GM19239 (cell line): Measurements from ENCODE around the gene PCYT1B.
"Not testable (repeated sequence)": the region's sequence is repeated elsewhere in the genome, so short reads cannot be mapped to it uniquely, and the experiment has no call there.

Experiments used
- DNase-seq: peaks from one replicate; pipeline ENCODE4 v3.0.0; 2011; ENCODE audit warnings: low spot score; ENCODE audit not compliant: insufficient read length
- FAIRE-seq: peaks from 2 replicates; lab custom pipeline; 2011; peaks lifted over from hg19 to GRCh38; lab: Jason Lieb, UNC

The PCYT1B gene

DNA sequence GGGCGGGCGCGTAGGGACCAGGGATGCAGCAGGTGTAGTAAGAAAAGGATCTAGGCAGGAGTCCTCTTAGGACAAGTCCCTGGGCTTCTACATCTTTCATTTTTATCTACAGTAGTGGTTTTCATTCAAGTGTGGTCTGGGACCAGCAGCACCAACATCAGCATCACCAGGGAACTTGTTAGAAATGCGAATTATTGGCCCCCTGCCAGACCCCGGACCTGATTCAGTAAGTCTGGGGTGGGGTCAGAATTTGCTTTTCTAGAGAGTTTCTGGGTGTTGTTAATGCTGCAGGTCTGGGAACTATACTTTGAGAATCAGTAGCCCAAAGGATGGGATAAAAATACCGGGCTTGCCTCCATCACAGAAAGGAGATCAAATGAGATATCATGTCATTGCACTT is 1.3 kb upstream of the PCYT1B start:
- FAIRE-seq = no peak

DNA sequence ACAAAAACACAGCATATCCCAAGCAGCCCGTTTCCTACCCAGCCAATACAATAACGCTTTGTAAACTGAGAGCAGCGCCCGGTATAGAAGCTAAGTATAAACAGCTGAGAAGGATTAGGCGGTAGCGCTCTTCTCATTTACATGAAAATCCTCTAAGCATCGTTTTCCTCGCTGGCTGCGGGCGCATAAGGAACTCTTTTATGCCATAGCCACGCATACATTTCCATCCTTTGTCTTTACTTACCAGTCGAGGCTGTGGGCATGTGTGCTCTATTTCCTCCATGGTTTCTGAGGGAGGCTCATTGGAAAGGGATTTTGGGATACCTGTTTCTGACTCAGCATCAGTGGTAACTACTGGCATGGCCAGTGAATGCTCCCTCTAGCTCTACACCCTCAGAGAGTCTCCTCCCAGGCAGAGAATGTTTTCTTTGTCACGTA is 383 bp downstream of the PCYT1B start:
- FAIRE-seq (peak; percentile 74), DNase-seq (no peak)

More for the DNA sequence above, 1.3 kb upstream of the PCYT1B start:
- no peak for DNase-seq

DNA sequence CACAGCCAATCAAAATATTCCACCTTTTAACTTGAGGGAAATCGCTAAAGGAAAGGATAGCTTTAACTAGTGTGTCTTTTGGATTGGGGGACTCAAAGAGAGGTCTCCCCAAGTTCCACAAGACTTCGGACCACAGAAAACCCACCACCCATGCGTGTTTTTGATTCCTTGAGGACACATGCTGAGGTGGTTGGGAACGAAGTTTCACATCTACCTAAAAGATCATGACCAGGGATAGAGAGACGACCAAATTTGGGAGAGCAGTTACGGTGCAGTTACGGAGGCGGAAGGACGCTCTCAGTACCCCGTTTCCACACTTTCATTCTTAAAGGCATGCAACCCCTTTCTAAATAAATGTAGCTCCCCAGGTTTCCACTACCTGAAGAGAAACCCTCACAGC is 1.1 kb downstream of the PCYT1B start:
- FAIRE-seq (peak; percentile 44), DNase-seq (no peak)

DNA sequence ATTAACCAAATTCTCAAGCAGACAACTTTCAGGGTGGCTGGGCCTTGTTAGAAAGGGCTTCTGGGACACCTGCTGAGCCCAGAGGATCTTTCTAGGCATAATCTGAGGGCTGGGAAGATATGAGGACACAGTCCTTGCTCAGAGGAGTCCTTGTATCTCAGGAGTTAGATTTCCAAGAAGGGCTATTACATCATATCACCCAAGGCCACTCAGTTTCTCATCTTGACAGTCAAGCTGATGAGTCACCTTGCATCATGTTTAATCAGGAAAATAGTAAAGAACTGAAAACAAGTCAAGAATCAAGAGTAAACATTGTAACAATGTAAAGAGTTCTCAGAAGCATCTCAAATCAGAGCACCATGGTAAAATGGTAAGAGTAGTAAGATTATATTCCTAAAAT is 4.0 kb downstream of the PCYT1B start:
- FAIRE-seq = no peak
- DNase-seq = no peak

DNA sequence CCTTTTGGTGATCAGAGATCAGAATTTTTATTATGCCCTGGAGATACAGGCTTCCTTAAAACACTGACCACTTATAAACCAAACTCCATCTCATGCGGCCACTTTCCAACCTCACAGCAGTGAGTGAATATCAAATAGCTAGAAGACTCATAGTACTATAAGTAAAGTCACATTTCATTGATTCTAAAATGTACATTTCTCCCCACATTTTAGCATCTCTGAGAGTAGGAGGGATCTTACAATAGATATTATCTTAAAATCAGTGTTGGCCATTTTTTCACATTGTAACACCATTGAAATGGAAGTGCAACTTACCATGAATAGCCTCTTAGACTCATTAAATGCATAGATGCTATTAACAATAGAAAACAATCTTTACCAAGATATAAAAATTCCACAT is 17.4 kb downstream of the PCYT1B start:
- DNase-seq = no peak

DNA sequence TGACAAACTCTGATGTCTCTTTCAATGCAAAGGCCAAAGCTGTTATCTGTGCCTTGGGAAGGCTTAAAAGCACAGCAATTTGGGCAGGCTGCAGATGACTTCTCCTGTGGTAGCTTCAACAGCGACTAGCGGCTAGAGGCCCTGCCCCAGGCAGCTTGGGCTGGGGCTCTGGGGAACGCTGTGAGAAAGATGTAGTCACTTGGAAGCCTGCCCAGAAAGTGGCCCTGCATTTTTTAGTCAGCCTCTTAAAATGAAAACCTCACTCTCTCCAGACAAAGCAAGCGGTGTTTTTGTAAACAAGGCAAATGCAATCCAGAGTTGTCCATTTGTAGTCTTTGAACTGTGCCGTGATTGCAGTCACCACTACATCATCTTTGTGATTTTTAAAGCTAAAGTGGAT is 27.5 kb downstream of the PCYT1B start:
- DNase-seq = no peak
- no peak for FAIRE-seq

More for the DNA sequence above, 17.4 kb downstream of the PCYT1B start:
- FAIRE-seq = no peak

DNA sequence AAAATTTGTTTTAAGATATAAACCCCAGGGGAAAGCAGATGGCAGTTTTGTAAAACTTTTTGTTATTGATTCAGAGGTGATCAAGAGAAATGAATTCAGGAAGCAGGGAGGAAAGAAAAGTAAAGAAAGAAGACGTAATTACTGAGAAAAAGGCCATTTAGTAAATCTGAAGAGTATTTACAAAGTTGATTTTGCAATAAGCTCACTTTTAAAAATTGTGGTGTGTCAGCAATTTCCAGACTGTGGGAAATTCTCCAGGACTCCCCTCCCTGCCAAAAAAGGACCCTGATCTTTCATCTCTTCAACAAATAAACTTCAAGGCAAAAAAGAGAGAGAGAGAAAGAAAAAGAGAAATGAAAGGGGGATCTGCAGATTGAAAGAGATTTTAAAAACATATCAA is 36.6 kb downstream of the PCYT1B start:
- DNase-seq (no peak), FAIRE-seq (no peak)

DNA sequence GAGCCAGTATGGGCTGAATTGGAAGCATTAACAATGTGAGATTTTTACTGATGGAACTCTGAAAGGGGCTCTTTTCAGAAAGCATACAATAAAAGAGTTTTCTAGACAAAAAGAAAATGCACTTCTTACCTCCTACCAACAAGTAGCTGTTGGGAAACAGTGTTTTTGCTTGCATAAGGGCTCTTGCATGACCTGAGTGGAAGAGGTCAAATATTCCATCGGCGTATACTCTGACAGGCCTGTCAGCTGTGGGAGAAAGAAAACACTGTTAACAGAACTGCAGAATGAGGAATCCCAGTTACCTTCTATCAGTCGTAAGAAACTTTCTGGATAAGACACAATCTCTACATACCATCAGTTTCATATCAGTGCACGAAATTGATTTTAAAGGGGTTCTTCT is 39.5 kb downstream of the PCYT1B start:
- FAIRE-seq (no peak), DNase-seq (no peak)

DNA sequence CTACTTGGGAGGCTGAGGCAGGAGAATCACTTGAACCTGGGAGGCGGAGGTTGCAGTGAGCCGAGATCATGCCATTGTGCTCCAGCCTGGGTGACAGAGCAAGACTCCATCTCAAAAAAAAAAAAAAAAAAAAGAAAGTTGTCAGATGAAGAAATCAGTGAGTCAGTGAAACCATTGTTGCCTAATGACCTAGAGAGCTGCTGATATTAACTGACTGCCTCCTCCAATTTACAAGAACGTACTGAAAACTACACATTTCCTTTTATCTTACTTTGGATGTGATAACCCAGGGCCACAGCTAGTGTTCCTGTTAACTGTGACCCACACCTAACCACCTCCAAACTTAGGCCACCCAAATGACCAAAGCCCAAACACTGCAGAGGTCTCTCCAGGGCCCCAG is 41.2 kb downstream of the PCYT1B start:
- not testable (repeated sequence) for DNase-seq, FAIRE-seq

DNA sequence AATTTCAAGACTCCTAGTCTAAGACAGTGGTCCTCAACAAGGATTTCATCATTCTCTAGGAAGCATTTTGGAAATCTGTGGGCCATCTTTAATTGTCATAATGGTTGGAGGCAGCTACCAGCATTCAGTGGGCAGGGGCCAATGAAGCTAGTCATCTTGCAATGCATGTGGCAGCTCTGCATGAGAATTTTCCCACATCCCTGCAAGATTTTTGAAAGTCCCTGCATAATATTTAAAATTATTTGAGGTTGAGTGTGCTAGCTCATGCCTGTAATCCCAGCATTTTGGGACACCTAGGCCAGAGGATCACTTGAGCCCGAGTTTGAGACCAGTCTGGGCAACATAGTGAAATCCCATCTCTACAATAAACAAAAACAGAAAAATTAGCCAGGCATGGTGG is 44.0 kb downstream of the PCYT1B start:
- no peak for FAIRE-seq

DNA sequence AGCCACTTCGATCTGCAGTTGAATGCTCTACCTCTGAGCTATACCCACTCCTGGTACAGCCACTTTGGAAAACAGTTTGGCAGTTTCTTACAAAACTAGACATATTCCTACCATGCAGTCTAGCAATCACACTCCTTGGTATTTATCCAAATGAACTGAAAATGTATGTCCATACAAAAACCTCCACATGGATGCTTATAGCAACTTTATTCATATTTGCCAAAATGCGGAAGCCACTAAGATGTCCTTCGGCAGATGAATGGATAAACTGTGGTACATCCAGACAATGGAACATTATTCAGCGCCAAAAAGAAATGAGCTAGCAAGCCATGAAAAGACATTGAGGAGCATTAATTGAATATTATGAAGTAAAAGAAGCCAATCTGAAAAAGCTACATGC is 45.3 kb downstream of the PCYT1B start:
- DNase-seq (no peak), FAIRE-seq (no peak)

More for the DNA sequence above, 44.0 kb downstream of the PCYT1B start:
- no peak for DNase-seq

DNA sequence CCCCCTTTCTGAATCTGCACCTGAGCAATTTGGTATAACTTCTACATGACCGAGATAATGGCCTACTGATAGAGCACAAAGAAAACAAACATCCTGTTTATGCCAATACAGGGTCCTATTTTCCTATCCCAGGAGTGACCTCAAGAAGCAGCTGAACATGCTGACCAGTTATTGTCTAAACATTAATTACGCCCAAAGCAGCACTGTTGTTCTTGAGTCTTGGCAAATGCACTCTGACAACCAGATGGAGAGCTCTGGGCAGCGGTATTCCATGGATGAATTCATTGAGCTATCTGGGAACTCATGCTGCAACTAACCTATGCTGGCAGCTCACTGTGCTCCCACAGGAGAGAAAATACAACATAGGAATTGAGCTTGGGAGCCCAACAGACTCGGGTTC is 52.6 kb downstream of the PCYT1B start:
- DNase-seq (no peak), FAIRE-seq (no peak)

DNA sequence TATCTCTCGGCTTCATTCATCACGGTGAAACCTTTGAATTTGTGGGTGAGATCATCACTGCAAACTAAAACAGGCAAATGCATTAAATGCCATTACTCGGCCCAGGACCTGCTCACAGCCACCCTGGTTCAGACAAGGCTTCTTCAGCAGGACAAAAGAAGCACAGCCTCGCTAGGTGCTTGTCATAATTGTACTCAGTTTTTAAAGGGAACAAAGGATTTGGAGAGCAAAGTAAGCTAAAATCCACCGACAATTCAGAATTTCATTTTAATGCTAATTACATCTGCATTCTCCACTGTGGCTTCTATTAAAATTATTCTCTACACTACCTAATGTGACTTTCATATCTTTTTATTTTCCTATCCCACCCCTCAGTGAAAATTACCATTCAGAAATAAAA is 57.0 kb downstream of the PCYT1B start:
- DNase-seq (no peak), FAIRE-seq (no peak)

DNA sequence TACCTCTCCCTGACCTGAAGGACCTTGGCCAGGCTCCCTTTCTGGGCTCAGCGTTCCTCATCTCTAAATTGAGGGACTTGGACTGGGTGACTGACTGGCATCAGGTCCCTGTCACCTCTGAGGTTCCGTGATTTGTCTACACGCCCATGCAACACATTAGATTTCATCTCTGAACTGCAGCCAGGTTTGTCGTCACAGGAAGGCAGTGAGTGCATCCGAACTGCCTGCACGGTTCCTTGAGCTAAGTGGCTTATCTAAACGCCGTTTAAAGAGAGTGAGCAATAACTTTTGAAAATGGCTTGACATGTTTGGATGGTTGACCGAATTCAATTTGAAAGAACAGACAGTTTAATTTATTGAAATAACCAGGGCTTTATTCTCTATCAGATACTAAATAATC is 70.1 kb downstream of the PCYT1B start:
- FAIRE-seq (no peak), DNase-seq (no peak)

DNA sequence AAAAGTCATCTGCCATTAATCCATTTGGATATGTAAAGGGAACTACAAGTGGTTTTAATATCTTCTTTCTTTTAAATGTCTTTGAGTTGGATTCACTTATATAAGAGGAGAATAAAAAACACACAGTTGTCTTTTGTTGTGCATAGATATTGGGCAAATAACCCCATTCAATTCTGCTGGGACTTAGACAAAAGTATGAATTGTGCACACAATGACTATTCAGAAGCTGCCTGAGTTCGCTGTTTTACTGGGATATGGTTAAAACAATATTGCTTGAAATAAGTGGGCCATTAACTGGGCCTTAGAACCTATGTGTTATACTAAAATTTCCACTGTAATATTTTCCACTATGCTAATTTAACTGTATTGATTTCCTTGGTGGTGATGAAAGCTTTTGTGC is 71.7 kb downstream of the PCYT1B start:
- no peak for DNase-seq
- no peak for FAIRE-seq

DNA sequence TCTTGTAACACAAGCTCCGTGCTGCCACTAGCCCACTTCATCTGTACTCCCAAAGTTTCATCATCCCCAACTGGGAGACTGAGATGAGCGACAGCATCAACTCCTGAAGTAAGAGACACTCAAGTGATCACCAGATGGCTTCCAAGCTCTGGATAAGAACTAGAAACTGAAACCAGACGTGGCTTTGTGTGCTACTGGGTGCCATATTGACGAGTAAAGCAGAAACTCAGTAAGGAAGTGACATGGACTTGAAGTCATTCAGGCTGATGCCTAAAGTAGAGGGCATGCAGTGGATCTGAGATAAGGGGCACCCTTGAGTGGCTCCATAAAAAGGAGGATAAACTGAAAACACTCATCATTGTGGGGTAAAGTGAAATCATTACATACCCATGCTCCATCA is 72.4 kb downstream of the PCYT1B start:
- no peak for DNase-seq
- no peak for FAIRE-seq

DNA sequence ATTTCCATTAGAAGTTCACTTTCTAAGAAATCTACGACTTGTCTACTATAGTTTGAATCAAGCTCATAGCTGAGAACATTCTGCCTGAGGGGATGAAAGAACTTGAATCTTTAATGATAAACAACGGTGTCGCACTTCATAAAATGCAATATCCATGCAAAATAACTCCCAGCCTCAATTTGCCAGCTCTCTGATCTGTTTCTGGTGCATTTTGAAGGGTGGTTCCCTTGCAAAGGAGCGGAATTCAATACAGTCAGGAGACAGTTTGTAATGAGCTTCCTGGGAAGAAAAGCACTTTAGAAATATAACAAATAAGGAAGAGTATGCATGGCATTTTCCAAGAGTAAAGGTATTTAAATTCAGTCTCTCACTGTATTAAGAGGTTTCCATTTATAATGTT is 80.0 kb downstream of the PCYT1B start:
- FAIRE-seq (no peak), DNase-seq (no peak)

DNA sequence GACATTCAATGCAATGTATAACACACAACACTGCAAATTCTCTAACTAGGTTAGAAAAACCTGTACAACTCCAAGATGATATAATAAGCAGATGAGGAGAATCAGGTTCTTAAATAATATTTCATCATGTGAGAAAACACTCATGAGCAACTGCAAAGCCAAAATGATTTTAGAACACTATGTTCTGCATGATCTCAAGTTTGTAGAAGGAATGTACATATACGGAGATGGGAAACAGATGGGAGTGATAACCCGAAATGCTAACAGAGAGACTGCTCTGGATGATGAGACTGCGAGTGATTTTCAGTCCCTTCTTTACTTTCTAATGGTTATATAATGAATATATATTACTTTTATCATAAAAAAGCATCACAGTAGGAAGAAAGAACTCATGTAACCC is 80.9 kb downstream of the PCYT1B start:
- FAIRE-seq = no peak

DNA sequence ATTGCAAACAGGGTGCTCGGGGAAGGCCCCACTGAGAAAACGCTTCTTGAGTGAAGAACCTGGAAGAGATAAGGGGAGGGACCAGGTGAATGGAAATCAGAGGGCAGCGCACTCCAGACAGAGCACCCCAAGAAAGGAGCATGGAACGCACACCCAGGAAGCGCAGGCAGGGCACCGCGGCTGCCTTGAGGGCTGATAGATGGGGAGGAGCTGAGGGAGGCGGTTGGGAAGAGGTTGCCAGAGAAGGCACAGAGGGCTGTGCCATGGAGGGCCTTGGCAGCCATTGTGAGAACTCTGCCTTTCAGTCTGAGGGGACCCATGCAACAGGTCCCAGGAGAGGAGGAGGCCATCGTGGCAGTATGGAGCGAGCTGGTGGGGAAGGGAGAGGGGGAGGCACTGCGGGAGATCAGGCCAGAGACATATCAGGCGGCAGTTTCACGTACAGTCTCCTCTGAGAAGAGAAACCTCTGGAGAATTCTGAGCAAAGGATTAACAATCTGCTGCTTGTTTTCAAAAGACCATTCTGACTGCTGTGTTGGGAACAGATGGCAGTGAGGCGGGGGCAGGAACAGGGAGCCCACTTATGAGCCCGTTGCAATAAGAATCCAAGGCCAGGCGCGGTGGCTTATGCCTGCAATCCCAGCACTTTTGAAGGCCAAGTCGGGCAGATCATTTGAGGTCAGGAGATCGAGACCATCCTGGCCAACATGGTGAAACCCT is 83.7 kb downstream of the PCYT1B start:
- DNase-seq = no peak
- no peak for FAIRE-seq

More for the DNA sequence above, 80.9 kb downstream of the PCYT1B start:
- no peak for DNase-seq

DNA sequence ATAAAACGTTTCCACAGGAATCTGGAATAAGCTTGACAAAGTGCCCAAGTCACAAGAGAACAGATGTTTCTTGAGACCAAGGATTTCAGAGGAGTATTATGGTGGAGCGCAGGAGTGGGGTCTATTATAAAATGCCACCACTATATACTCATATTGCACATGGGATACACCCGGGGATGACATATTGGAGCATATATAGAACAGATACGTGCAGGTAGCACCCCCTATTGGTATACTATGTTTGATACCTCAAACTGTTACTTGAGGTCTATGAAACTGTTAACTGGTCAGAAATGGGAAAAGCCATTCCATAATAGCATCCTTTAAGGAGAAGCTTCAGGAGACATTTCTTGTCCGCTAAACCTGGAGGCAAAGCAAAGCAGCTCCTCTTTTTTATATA is 86.0 kb downstream of the PCYT1B start:
- FAIRE-seq (no peak), DNase-seq (peak; percentile 1)

DNA sequence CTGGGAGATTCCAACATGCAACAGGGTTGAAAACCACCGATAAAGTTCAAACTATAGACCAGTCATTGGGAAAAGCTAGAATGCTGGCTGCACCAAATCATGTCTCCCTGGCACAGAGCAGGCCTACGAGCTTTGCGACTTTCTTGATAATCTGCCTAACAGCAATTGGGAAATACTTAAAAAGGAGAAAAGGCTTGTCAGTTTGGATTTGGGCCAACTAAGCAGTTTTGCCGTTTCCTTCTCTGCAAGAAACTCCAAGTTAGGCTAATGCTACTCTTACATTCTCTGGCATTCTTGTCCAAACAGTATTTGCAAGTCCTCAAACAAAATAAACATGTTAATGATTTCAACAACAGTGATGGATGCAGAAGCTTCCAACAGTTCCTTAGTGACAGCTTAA is 94.1 kb downstream of the PCYT1B start:
- DNase-seq = no peak

DNA sequence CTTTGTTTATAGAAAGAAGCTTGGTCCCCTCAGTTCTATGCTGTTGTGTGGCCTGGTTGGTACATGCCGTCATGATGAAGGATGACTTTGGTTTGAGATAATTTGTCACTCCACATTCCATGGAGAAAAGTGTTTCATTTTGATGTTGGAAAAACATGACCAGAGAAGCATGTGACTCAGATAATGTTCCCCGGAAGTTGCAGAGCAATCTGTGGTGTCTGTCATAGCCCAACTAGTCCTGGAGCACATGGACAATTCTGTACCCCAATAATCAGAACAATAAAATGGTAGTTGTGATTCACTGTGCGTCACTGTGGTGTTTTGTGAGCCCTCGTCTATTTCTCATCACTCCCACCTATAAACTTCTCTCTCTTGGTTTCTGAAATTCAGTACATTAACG is 97.0 kb downstream of the PCYT1B start:
- FAIRE-seq = peak; percentile 26
- no peak for DNase-seq

More for the DNA sequence above, 94.1 kb downstream of the PCYT1B start:
- no peak for FAIRE-seq
